CD14-positive monocyte (primary cell): ENCODE results near the gene ZNF407. TPM values are rescaled to one million over a fixed set of nuclear protein-coding genes. Genes with fewer than 3 reads are reported as not detected.

Source experiments
- DNase-seq, 3 donors: peaks; one replicate each; pipeline ENCODE4 v3.0.0-alpha.2; 2011 to 2022
- H2AFZ ChIP-seq: 2 replicates; pipeline ENCODE4 v1.6.0; 2012; ENCODE audit warnings: mild to moderate bottlenecking, low read depth, low read length, inconsistent platforms; ENCODE audit not compliant: insufficient read depth, poor library complexity, severe bottlenecking
- H3K27ac ChIP-seq, 2 donors: 1 replicate in 1 of 2; 2 replicates in 1 of 2; pipeline ENCODE4 v1.5.1; 2012 to 2013; ENCODE audit warnings: low read length in 2 of 2, control low read depth in 1 of 2, inconsistent platforms in 1 of 2, low read depth in 1 of 2, mild to moderate bottlenecking in 1 of 2
- H3K27me3 ChIP-seq, 2 donors: one replicate each; pipeline versions ENCODE4 v1.6.0 to v1.6.1; 2011 to 2013; ENCODE audit warnings: low read length in 2 of 2; ENCODE audit not compliant: control insufficient read depth in 2 of 2, insufficient read depth in 2 of 2
- H3K36me3 ChIP-seq, 2 donors: replicated peaks in 1 of 2; 1 replicate in 1 of 2; 2 replicates in 1 of 2; pipeline versions ENCODE4 v1.5.1 to v1.6.1; 2012 to 2013; ENCODE audit warnings: low read length in 2 of 2, control low read depth in 1 of 2, inconsistent platforms in 1 of 2, mild to moderate bottlenecking in 1 of 2; ENCODE audit not compliant: insufficient read depth in 2 of 2, control insufficient read depth in 1 of 2
- H3K4me1 ChIP-seq, 2 donors: 1 replicate in 1 of 2; 2 replicates in 1 of 2; pipeline versions ENCODE4 v1.5.1 to v1.6.1; 2012 to 2013; ENCODE audit warnings: low read length in 2 of 2, control low read depth in 1 of 2, inconsistent platforms in 1 of 2, mild to moderate bottlenecking in 1 of 2, moderate library complexity in 1 of 2; ENCODE audit not compliant: insufficient read depth in 2 of 2, control insufficient read depth in 1 of 2
- H3K4me2 ChIP-seq: replicated peaks from 2 replicates; pipeline ENCODE3; 2012; ENCODE audit warnings: low read length, moderate library complexity, mild to moderate bottlenecking; ENCODE audit not compliant: poor library complexity, severe bottlenecking; ENCODE audit errors: extremely low read depth
- H3K4me3 ChIP-seq, 3 experiments: fragments of 200-600 bp in 1 of 3; sonication (generic) in 1 of 3; replicated peaks in 1 of 3; 1 replicate in 2 of 3; 2 replicates in 1 of 3; pipeline ENCODE4 v1.5.1; 2011 to 2013; ENCODE audit warnings: low read length in 3 of 3, mild to moderate bottlenecking in 3 of 3, control low read depth in 2 of 3, low read depth in 2 of 3, inconsistent platforms in 1 of 3, moderate library complexity in 1 of 3
- H3K79me2 ChIP-seq: 2 replicates; pipeline ENCODE4 v1.6.0; 2012; ENCODE audit warnings: mild to moderate bottlenecking, control low read depth, inconsistent platforms, low read length, moderate library complexity; ENCODE audit not compliant: insufficient read depth
- H3K9ac ChIP-seq: 2 replicates; pipeline ENCODE4 v1.6.0; 2017; ENCODE audit warnings: low read length, mild to moderate bottlenecking; ENCODE audit not compliant: insufficient read depth, poor library complexity, severe bottlenecking
- H3K9me3 ChIP-seq, 2 donors: replicated peaks in 1 of 2; 1 replicate in 1 of 2; 2 replicates in 1 of 2; pipeline versions ENCODE4 v1.5.1 to v1.6.1; 2012 to 2013; ENCODE audit warnings: low read length in 2 of 2, control low read depth in 1 of 2; ENCODE audit not compliant: control insufficient read depth in 1 of 2, insufficient read depth in 1 of 2
- H4K20me1 ChIP-seq: 2 replicates; pipeline ENCODE4 v1.6.0; 2012; ENCODE audit warnings: mild to moderate bottlenecking, low read length, control low read depth, moderate library complexity; ENCODE audit not compliant: insufficient read depth
- H3K27ac Mint-ChIP-seq, 7 donors: one replicate each; pipeline ENCODE4 v1.8.0; 2020; ENCODE audit warnings: mild to moderate bottlenecking in 7 of 7, mixed read lengths in 7 of 7, moderate library complexity in 6 of 7, inconsistent platforms in 2 of 7
- H3K27me3 Mint-ChIP-seq, 3 donors: one replicate each; pipeline ENCODE4 v1.8.0; 2021 to 2022; ENCODE audit warnings: low read depth in 3 of 3, mild to moderate bottlenecking in 3 of 3, mixed read lengths in 3 of 3, moderate library complexity in 3 of 3, inconsistent platforms in 1 of 3
- H3K36me3 Mint-ChIP-seq, 2 donors: one replicate each; pipeline ENCODE4 v1.8.0; 2020; ENCODE audit warnings: mixed read lengths in 2 of 2, inconsistent platforms in 1 of 2, mild to moderate bottlenecking in 1 of 2
- H3K4me1 Mint-ChIP-seq: one replicate; pipeline ENCODE4 v1.8.0; 2020; ENCODE audit warnings: mild to moderate bottlenecking, mixed read lengths
- H3K4me3 Mint-ChIP-seq, 2 donors: one replicate each; pipeline ENCODE4 v1.8.0; 2020; ENCODE audit warnings: mild to moderate bottlenecking in 2 of 2, mixed read lengths in 2 of 2, moderate library complexity in 1 of 2
- H3K9me3 Mint-ChIP-seq, 7 donors: one replicate each; pipeline ENCODE4 v1.8.0; 2020 to 2022; ENCODE audit warnings: mixed read lengths in 7 of 7, mild to moderate bottlenecking in 6 of 7, moderate library complexity in 6 of 7, inconsistent platforms in 2 of 7
- CTCF ChIP-seq: fragments of 200-600 bp; IDR thresholded peaks from one replicate; pipeline ENCODE4 v1.8.0; 2022; ENCODE audit warnings: antibody characterized with exemption, mild to moderate bottlenecking
- WGBS: methylation state at CpG from one replicate; pipeline ENCODE4 v1.1.5; 2013; ENCODE audit warnings: missing lambda C conversion rate; ENCODE audit not compliant: insufficient coverage; 5-methylcytosine and 5-hydroxymethylcytosine counted together
- intact Hi-C, 2 donors: fragments of 100-400 bp; cut with micrococcal nuclease; formaldehyde crosslinking; loops; one replicate each; pipeline versions ENCODE4 v1.15.0 to v1.15.1; 2023
- polyA plus RNA-seq, 3 donors: library from polyadenylated mRNA; depleted of rRNA in 1 of 3; unstranded in 2 of 3; stranded (reverse) in 1 of 3; fragments of 300-500 nt in 2 of 3; fragments of >200 nt in 1 of 3; fragmentation: Illumina TruSeq in 2 of 3; gene quantifications; 1 replicate in 2 of 3; 2 replicates in 1 of 3; pipeline ENCODE4 v1.2.3, GENCODE V29; 2012 to 2021

The ZNF407 gene
- polyA plus RNA-seq, 3 donors = 1.3 to 3.6 (median 1.6) TPM

- Histone ChIP-seq H3K9me3 (no peaks in the 10 kb centered on the region), H3K4me1 (no peaks in the 10 kb centered on the region), H2AFZ (no peak overlapping the region), H3K4me2 (no peak overlapping the region), H3K79me2 (no peaks in the 10 kb centered on the region), H3K27me3 (no peaks in the 10 kb centered on the region), H3K27ac (no peak overlapping the region), H3K4me3 (no peak overlapping the region), H3K9ac (no peak overlapping the region), H3K36me3 (peaks cover 0 to 8% of the 10 kb centered on the region in 2 donors), H4K20me1 (no peaks in the 10 kb centered on the region)
- H3K36me3 Mint-ChIP-seq = peaks cover 9 to 10% of the 10 kb centered on the region in 2 donors
- no peak overlapping the region for H3K4me3 Mint-ChIP-seq
- H3K9me3 Mint-ChIP-seq = no peaks in the 10 kb centered on the region
- TF ChIP-seq CTCF = no peak
- intact Hi-C loops = no loop called here
- WGBS = 91% methylated on average over 12 of the region's 15 CpGs
- H3K27me3 Mint-ChIP-seq = no peaks in the 10 kb centered on the region
- no peak overlapping the region for H3K27ac Mint-ChIP-seq
- peaks cover 3% of the 10 kb centered on the region for H3K4me1 Mint-ChIP-seq
- DNase-seq = no peak
These were observed 307.6 kb downstream of the ZNF407 start for GRCh38 chr18:74905247-74905646.

GRCh38 chr18:74906184-74906583, 308.5 kb downstream of the ZNF407 start:
- WGBS = no CpG with 5 or more reads among the region's 2 CpGs
- H3K4me3 Mint-ChIP-seq = no peak overlapping the region
- intact Hi-C loops = no loop called here

More at GRCh38 chr18:74906184-74906583, 308.5 kb downstream of the ZNF407 start:
- no peaks in the 10 kb centered on the region for H3K27me3 Mint-ChIP-seq
- H3K4me3 ChIP-seq = no peak overlapping the region
- no peaks in the 10 kb centered on the region for H3K4me1 ChIP-seq
- no peaks in the 10 kb centered on the region for H3K9me3 ChIP-seq
- no peak overlapping the region for H3K9ac ChIP-seq
- H3K27me3 ChIP-seq = no peaks in the 10 kb centered on the region
- H3K27ac ChIP-seq = no peak overlapping the region
- TF ChIP-seq CTCF = no peak
- H2AFZ ChIP-seq = no peak overlapping the region
- H4K20me1 ChIP-seq = no peaks in the 10 kb centered on the region
- peaks cover 9 to 10% of the 10 kb centered on the region in 2 donors for H3K36me3 Mint-ChIP-seq
- peaks cover 0 to 8% of the 10 kb centered on the region in 2 donors for H3K36me3 ChIP-seq
- H3K27ac Mint-ChIP-seq = no peak overlapping the region
- H3K9me3 Mint-ChIP-seq = no peaks in the 10 kb centered on the region
- no peaks in the 10 kb centered on the region for H3K79me2 ChIP-seq
- H3K4me1 Mint-ChIP-seq = peaks cover under 1% of the 10 kb centered on the region
- no peak overlapping the region for H3K4me2 ChIP-seq
- DNase-seq = no peak
